GM23338 (cell line): ENCODE data around the gene MCC.

ENCODE experiments used
- CREB1 ChIP-seq: fragments of 250-450 bp; sonication (Bioruptor Pico); IDR thresholded peaks from 2 replicates; pipeline ENCODE4 v1.5.0; 2020; ENCODE audit warnings: low read depth, mild to moderate bottlenecking, moderate library complexity
- EZH2 ChIP-seq: fragments of 200-600 bp; sonication (generic); IDR thresholded peaks from one replicate; pipeline ENCODE4 v1.8.0; 2017; ENCODE audit warnings: antibody characterized with exemption, mild to moderate bottlenecking, low read depth; ENCODE audit not compliant: unreplicated experiment
- EZH2phosphoT487 ChIP-seq: fragments of 200-600 bp; sonication (generic); IDR thresholded peaks from one replicate; pipeline ENCODE4 v1.8.1; 2018; ENCODE audit warnings: antibody characterized with exemption; ENCODE audit not compliant: unreplicated experiment
- JUNB ChIP-seq: IDR thresholded peaks from one replicate; pipeline ENCODE4 v1.6.1; 2016; ENCODE audit warnings: antibody characterized with exemption; ENCODE audit not compliant: unreplicated experiment
- POLR2AphosphoS5 ChIP-seq: IDR thresholded peaks from 2 replicates; pipeline ENCODE4 v1.6.1; 2016; ENCODE audit warnings: antibody characterized with exemption, low read depth
- STAT1 ChIP-seq: IDR thresholded peaks from one replicate; pipeline ENCODE4 v1.6.1; 2016; ENCODE audit warnings: antibody characterized with exemption; ENCODE audit not compliant: unreplicated experiment
- ZNF114 ChIP-seq: fragments of 250-450 bp; sonication (Bioruptor Pico); IDR thresholded peaks from 2 replicates; pipeline ENCODE4 v1.5.0; 2020; ENCODE audit warnings: mild to moderate bottlenecking, moderate library complexity
- TF ChIP-seq, protein P1 (sequence below), 2 experiments: fragments of 200-600 bp in 1 of 2; sonication (generic) in 1 of 2; conservative IDR thresholded peaks; 2 replicates each; pipeline versions ENCODE4 v1.5.1 to v1.6.1; 2016 to 2017; ENCODE audit warnings: antibody characterized with exemption in 2 of 2, low read depth in 2 of 2, mild to moderate bottlenecking in 2 of 2, moderate library complexity in 1 of 2

DNA sequence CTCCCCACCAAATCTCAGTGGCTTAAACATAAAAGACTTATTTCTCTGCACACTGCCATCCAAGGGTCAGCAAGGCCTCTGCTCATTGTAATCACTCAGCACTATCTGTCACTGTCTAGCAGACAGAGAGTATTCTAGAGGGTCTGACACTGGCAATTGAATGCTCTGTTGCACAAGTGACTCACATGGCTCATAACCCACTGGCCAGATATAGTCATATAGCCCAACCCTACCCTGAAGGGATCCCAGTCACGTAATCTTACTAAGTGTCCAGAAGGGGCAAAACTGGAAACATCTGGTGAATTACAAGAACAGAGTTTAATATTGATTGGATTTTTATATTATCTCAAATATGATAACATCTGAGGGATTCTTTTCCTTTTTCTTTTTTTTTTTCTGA, 134.2 kb downstream of the MCC start:
- no peak for TF ChIP-seq EZH2
- TF ChIP-seq, protein P1, sequence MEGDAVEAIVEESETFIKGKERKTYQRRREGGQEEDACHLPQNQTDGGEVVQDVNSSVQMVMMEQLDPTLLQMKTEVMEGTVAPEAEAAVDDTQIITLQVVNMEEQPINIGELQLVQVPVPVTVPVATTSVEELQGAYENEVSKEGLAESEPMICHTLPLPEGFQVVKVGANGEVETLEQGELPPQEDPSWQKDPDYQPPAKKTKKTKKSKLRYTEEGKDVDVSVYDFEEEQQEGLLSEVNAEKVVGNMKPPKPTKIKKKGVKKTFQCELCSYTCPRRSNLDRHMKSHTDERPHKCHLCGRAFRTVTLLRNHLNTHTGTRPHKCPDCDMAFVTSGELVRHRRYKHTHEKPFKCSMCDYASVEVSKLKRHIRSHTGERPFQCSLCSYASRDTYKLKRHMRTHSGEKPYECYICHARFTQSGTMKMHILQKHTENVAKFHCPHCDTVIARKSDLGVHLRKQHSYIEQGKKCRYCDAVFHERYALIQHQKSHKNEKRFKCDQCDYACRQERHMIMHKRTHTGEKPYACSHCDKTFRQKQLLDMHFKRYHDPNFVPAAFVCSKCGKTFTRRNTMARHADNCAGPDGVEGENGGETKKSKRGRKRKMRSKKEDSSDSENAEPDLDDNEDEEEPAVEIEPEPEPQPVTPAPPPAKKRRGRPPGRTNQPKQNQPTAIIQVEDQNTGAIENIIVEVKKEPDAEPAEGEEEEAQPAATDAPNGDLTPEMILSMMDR (conservative IDR thresholded peaks at IDR 0.05; ENCODE audit: low read depth in 2 of 2): no peak
- no peak for TF ChIP-seq CREB1
- TF ChIP-seq EZH2phosphoT487: no peak
- no peak for TF ChIP-seq STAT1
- no peak for TF ChIP-seq ZNF114 (CRISPR knock-in tag)
- TF ChIP-seq POLR2AphosphoS5: no peak
- no peak for TF ChIP-seq JUNB
